GM06990 (cell line): ENCODE results near the gene ATP6V1C2.

Experiments used
- DNase-seq: peaks from one replicate; pipeline ENCODE4 v3.0.0-alpha.2; 2011; ENCODE audit not compliant: insufficient read length; ENCODE audit errors: extremely low read depth
- H3K27me3 ChIP-seq: replicated peaks from 2 replicates; pipeline ENCODE4 v1.6.0; 2011; ENCODE audit warnings: low read length; ENCODE audit not compliant: control insufficient read depth, insufficient read depth
- H3K36me3 ChIP-seq: 2 replicates; pipeline ENCODE4 v1.5.1; 2011; ENCODE audit warnings: low read length; ENCODE audit not compliant: control insufficient read depth, insufficient read depth
- H3K4me3 ChIP-seq: replicated peaks from 2 replicates; pipeline ENCODE4 v1.5.1; 2011; ENCODE audit warnings: low read depth, mild to moderate bottlenecking, control low read depth, low read length
- CTCF ChIP-seq: IDR thresholded peaks from 2 replicates; pipeline ENCODE4 v1.5.1; 2011; ENCODE audit warnings: low read length, control low read depth, mild to moderate bottlenecking, inconsistent platforms; ENCODE audit not compliant: insufficient read depth, poor library complexity, severe bottlenecking

The ATP6V1C2 gene

DNA sequence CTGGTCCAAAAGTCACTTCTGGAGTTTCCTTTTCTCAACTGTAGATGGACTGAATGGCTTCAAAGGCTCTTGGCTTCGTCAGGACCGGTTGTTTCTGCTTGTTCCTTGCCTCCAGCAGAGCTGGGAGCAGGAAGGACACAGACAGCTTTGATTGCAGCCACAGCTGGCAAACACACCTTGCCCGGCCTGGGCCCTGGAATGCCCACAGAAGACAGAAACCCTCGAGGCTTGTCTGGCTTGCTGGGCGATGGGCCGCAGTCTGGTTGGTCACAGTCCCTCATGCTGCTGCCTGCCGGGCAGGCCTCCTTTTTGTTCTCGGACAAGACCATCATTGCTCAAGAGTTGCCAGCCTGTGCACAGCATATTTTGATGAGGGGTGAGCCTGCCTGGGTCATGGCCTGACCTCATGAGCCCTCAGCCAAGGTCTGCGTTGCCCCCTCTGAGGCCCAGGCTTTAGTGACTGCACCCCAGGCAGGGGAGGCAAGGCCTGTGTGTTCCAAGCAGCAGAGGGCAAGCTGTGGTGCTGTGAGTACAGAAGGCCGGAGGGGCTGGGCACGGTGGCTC, 37.8 kb downstream of the ATP6V1C2 start:
- no peak overlapping the region for H3K4me3 ChIP-seq
- no peak for DNase-seq
- no peaks in the 10 kb centered on the region for H3K36me3 ChIP-seq
- no peak for TF ChIP-seq CTCF
- H3K27me3 ChIP-seq, result no peaks in the 10 kb centered on the region; the same call in 1 of the 2 replicates

GRCh38 chr2:10760794-10761504, 39.5 kb downstream of the ATP6V1C2 start:
- no peak for DNase-seq
- TF ChIP-seq CTCF, result no peak
- no peaks in the 10 kb centered on the region for H3K36me3 ChIP-seq

DNA sequence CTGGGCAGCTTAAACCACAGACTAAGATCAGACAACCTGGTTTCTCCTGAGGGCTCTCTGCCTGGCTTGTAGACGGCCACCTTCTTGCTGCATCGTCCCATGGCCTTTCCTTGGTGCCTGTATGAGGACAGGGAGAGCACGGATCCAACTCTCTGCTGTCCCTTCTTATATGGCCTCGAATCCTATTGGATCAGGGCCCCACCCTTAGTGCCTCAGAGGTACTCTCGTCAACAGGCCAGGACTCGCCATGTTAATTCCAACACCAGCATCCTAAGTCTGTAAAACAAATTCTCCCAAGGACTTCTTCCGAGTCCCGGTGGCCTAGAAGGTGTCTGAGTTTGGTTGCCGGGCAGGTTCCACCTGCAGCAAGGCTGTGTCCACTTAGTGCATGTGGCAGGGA, 40.2 kb downstream of the ATP6V1C2 start:
- no peaks in the 10 kb centered on the region for H3K36me3 ChIP-seq
- H3K4me3 ChIP-seq, result no peak overlapping the region
- TF ChIP-seq CTCF, result no peak
- peaks cover 2% of the 10 kb centered on the region; the same call in 1 of the 2 replicates for H3K27me3 ChIP-seq
- no peak for DNase-seq

More at GRCh38 chr2:10760794-10761504, 39.5 kb downstream of the ATP6V1C2 start:
- Histone ChIP-seq H3K27me3 (peaks cover 2% of the 10 kb centered on the region; the same call in 1 of the 2 replicates), H3K4me3 (no peak overlapping the region)

DNA sequence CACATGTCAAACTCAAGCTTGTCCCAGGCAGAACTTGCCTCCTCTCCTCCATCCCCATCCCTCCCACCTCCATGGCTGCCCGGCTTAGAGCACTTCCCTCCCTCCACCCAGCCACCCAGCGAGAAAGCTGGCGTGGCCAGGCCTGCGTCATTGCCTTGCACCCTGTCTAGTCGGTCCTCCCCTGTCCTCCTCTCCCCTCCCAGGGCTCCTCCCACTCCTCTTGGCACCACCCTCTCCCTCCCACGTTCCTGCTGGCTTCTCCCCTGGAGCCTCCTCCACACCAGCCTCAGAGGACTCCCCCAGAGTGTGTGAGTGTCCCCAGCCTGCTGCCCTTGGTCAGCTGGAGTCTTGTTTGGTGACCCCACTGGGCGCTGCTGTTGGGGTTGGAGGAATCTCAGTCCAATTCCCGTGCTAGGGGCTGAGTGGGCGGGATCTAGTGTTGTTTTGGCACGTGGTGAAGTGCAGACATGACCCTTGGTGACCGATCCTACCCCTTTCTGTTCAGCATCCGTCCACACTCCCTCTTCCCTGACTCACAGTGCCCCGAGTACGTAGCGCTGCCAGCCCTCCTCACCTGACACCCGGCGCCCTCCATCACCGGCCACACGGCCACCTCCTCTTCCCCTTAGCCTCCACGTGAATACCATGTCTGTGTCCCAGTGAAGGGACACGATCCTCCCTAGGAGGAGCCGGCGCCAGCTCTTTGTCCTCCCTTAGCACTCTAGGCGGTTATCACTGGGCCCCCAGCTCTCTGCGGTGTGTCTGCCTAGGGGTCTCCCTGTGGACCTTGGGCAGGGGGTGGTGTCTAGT, 41.4 kb downstream of the ATP6V1C2 start:
- no peak for TF ChIP-seq CTCF
- Histone ChIP-seq H3K36me3 (no peaks in the 10 kb centered on the region), H3K27me3 (peaks cover 2% of the 10 kb centered on the region; the same call in 1 of the 2 replicates), H3K4me3 (no peak overlapping the region)
- no peak for DNase-seq

GRCh38 chr2:10763461-10763800, 42.0 kb downstream of the ATP6V1C2 start:
- H3K36me3 ChIP-seq, result no peaks in the 10 kb centered on the region
- no peak for DNase-seq
- no peak overlapping the region for H3K4me3 ChIP-seq
- TF ChIP-seq CTCF, result no peak
- peaks cover 2% of the 10 kb centered on the region; the same call in 1 of the 2 replicates for H3K27me3 ChIP-seq
